HEK293T (cell line): Measurements from ENCODE around the gene GTSE1.

Experiments used
- CTCF ChIA-PET: fragments of 350-600 bp; formaldehyde crosslinking; extraction: SDS; loops from one replicate; lab custom pipeline; 2021; ENCODE audit warnings: antibody characterized with exemption, inconsistent platforms; lab: Yijun Ruan, JAX
- POLR2A ChIA-PET: fragments of 350-600 bp; formaldehyde crosslinking; extraction: SDS; loops from one replicate; lab custom pipeline; 2020; ENCODE audit warnings: antibody characterized with exemption, inconsistent platforms; lab: Yijun Ruan, JAX
- DNase-seq: peaks from one replicate; pipeline ENCODE4 v3.0.0; 2012; ENCODE audit warnings: mixed read lengths; ENCODE audit errors: extremely low spot score
- ARNT ChIP-seq: fragments of 450-650 bp; IDR thresholded peaks from 2 replicates; pipeline ENCODE4 v1.6.1; 2017; ENCODE audit warnings: mild to moderate bottlenecking
- BHLHE40 ChIP-seq: fragments of 450-650 bp; IDR thresholded peaks from 2 replicates; pipeline ENCODE4 v1.6.1; 2016; ENCODE audit warnings: mild to moderate bottlenecking, moderate library complexity, borderline replicate concordance
- CTBP1 ChIP-seq: fragments of 450-650 bp; IDR thresholded peaks from 2 replicates; pipeline ENCODE4 v1.6.1; 2016; ENCODE audit warnings: borderline replicate concordance
- ELF4 ChIP-seq: fragments of 450-650 bp; IDR thresholded peaks from 2 replicates; pipeline ENCODE4 v1.6.1; 2017; ENCODE audit warnings: antibody characterized with exemption
- FOXA1 ChIP-seq: fragments of 450-650 bp; IDR thresholded peaks from 2 replicates; pipeline ENCODE4 v1.6.1; 2016; ENCODE audit warnings: mild to moderate bottlenecking
- FOXK2 ChIP-seq: fragments of 450-650 bp; IDR thresholded peaks from 2 replicates; pipeline ENCODE4 v1.6.1; 2016; ENCODE audit warnings: mild to moderate bottlenecking
- FOXM1 ChIP-seq: fragments of 450-650 bp; IDR thresholded peaks from 2 replicates; pipeline ENCODE4 v1.6.1; 2017; ENCODE audit warnings: mild to moderate bottlenecking, borderline replicate concordance
- HDGF ChIP-seq: fragments of 450-650 bp; IDR thresholded peaks from 2 replicates; pipeline ENCODE4 v1.6.1; 2017; ENCODE audit warnings: antibody characterized with exemption, borderline replicate concordance
- L3MBTL2 ChIP-seq: fragments of 450-650 bp; conservative IDR thresholded peaks from 2 replicates; pipeline ENCODE4 v1.6.1; 2016; ENCODE audit warnings: mild to moderate bottlenecking
- LEF1 ChIP-seq: fragments of 450-650 bp; IDR thresholded peaks from 2 replicates; pipeline ENCODE4 v1.6.1; 2017; ENCODE audit warnings: mild to moderate bottlenecking, borderline replicate concordance
- NFRKB ChIP-seq: fragments of 450-650 bp; IDR thresholded peaks from 2 replicates; pipeline ENCODE4 v1.6.1; 2016; ENCODE audit warnings: mild to moderate bottlenecking, moderate library complexity
- PKNOX1 ChIP-seq: fragments of 450-650 bp; IDR thresholded peaks from 2 replicates; pipeline ENCODE4 v1.6.1; 2016
- SP1 ChIP-seq: fragments of 450-650 bp; IDR thresholded peaks from 2 replicates; pipeline ENCODE4 v1.6.1; 2017
- SUZ12 ChIP-seq: fragments of 450-650 bp; IDR thresholded peaks from 2 replicates; pipeline ENCODE4 v1.6.1; 2016; ENCODE audit warnings: mild to moderate bottlenecking
- TARDBP ChIP-seq: fragments of 450-650 bp; IDR thresholded peaks from 2 replicates; pipeline ENCODE4 v1.6.1; 2016
- ZNF384 ChIP-seq: fragments of 450-650 bp; IDR thresholded peaks from 2 replicates; pipeline ENCODE4 v1.6.1; 2016

GTSE1 gene

GRCh38 chr22:46357711-46358520 is 61.2 kb downstream of the GTSE1 start:
- TF ChIP-seq FOXA1 (no peak), ELF4 (no peak), L3MBTL2 (no peak), FOXM1 (no peak), SUZ12 (no peak), NFRKB (no peak), HDGF (no peak), TARDBP (no peak), ZNF384 (no peak), PKNOX1 (no peak), SP1 (no peak), CTBP1 (no peak), ARNT (no peak), LEF1 (no peak), BHLHE40 (no peak), FOXK2 (no peak)
- no peak for DNase-seq
- ChIA-PET POLR2A (interaction anchor here (1.5 kb wide), 1 partner anchor 22 kb away, joined by 5 read pairs; the partner anchor contains the start of gene TRMU), CTCF (interaction anchor here (0.9 to 2.5 kb wide), 2 partner anchors 10 to 189 kb away, joined by 4 to 5 read pairs; no protein-coding TSS in a partner anchor)

- no peak for DNase-seq
- ChIA-PET CTCF (interaction anchor here (0.9 kb wide), 1 partner anchor 9 kb away, joined by 4 read pairs; no protein-coding TSS in a partner anchor), POLR2A (interaction anchor here (1.1 to 1.5 kb wide), 2 partner anchors 18 to 23 kb away, joined by 4 to 5 read pairs; partner anchors contain the start of gene TRMU)
- TF ChIP-seq FOXM1 = no peak
- no peak for TF ChIP-seq PKNOX1
- no peak for TF ChIP-seq TARDBP
- TF ChIP-seq BHLHE40 = no peak
- no peak for TF ChIP-seq FOXA1
- no peak for TF ChIP-seq L3MBTL2
- TF ChIP-seq SP1 = no peak
- TF ChIP-seq FOXK2 = no peak
- TF ChIP-seq ELF4 = no peak
These were observed 62.1 kb downstream of the GTSE1 start for GRCh38 chr22:46358766-46359165.

- POLR2A ChIA-PET = interaction anchor here (1.1 to 1.5 kb wide), 2 partner anchors 19 to 24 kb away, joined by 4 to 5 read pairs; partner anchors contain the start of gene TRMU
- CTCF ChIA-PET = no interaction called here
- no peak for DNase-seq
- TF ChIP-seq FOXM1 (no peak), L3MBTL2 (no peak), SP1 (no peak), NFRKB (no peak), HDGF (no peak), TARDBP (no peak), LEF1 (no peak), FOXK2 (no peak), ZNF384 (no peak), BHLHE40 (no peak), FOXA1 (no peak), PKNOX1 (no peak), SUZ12 (no peak), CTBP1 (no peak), ELF4 (no peak)
These were observed 62.7 kb downstream of the GTSE1 start for GRCh38 chr22:46359362-46359761.

GRCh38 chr22:46360097-46360496 is 63.4 kb downstream of the GTSE1 start:
- ChIA-PET CTCF (no interaction called here), POLR2A (no interaction called here)
- TF ChIP-seq SP1 (no peak), NFRKB (no peak), ELF4 (no peak), ZNF384 (no peak), HDGF (no peak), FOXK2 (no peak), BHLHE40 (no peak), FOXA1 (no peak), SUZ12 (no peak), TARDBP (no peak), PKNOX1 (no peak), ARNT (no peak), FOXM1 (no peak), LEF1 (no peak), L3MBTL2 (no peak), CTBP1 (no peak)
- DNase-seq = no peak

GRCh38 chr22:46360891-46361290 is 64.2 kb downstream of the GTSE1 start:
- ChIA-PET POLR2A (no interaction called here), CTCF (interaction anchor here (0.7 kb wide), 1 partner anchor 186 kb away, joined by 4 read pairs; no protein-coding TSS in a partner anchor)
- no peak for DNase-seq
- TF ChIP-seq SUZ12 (no peak), BHLHE40 (no peak), FOXM1 (no peak), ARNT (no peak), SP1 (no peak), FOXK2 (no peak), NFRKB (no peak), FOXA1 (no peak), ELF4 (no peak), L3MBTL2 (no peak), CTBP1 (no peak), ZNF384 (no peak), PKNOX1 (no peak), LEF1 (no peak)
